22Rv1 (cell line): ENCODE measurements around the gene DOCK11.

Source experiments
- ZFX ChIP-seq: fragments of 450-650 bp; IDR thresholded peaks from 2 replicates; pipeline ENCODE4 v1.6.1; 2017; ENCODE audit warnings: antibody characterized with exemption, borderline replicate concordance
- TF ChIP-seq, protein P1 (sequence below): fragments of 450-650 bp; IDR thresholded peaks from 2 replicates; pipeline ENCODE4 v1.5.1; 2017; ENCODE audit warnings: mild to moderate bottlenecking

DNA sequence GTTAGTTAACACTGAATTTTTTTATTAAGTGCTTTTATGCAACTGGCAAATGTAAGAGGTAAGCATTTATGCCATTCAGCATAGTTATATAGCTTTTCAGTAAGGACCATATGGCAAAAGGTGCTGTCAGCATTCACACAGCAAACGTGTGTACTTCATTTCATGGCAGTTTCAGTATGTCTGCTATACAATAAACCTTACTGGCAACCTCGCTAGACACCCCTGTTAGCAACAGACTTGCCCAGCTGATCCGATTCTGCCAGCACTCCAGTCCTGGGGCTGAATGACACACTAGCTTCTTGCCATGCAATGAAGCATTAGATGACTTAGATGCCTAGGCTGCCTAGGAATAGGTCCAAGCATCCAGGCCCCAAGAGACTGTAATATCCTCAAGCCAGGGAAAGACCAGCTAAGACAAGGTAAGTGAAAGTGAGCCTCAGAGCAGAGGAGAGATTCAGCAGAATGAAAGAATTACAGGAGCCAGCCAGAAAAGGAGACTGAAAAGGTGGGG lies 47.3 kb upstream of the DOCK11 start:
- TF ChIP-seq, protein P1, sequence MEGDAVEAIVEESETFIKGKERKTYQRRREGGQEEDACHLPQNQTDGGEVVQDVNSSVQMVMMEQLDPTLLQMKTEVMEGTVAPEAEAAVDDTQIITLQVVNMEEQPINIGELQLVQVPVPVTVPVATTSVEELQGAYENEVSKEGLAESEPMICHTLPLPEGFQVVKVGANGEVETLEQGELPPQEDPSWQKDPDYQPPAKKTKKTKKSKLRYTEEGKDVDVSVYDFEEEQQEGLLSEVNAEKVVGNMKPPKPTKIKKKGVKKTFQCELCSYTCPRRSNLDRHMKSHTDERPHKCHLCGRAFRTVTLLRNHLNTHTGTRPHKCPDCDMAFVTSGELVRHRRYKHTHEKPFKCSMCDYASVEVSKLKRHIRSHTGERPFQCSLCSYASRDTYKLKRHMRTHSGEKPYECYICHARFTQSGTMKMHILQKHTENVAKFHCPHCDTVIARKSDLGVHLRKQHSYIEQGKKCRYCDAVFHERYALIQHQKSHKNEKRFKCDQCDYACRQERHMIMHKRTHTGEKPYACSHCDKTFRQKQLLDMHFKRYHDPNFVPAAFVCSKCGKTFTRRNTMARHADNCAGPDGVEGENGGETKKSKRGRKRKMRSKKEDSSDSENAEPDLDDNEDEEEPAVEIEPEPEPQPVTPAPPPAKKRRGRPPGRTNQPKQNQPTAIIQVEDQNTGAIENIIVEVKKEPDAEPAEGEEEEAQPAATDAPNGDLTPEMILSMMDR = no peak
- TF ChIP-seq ZFX = no peak
